Heart right ventricle (tissue), 16 donors: Measurements from ENCODE around the gene DCST2. TPM values are rescaled to one million over a fixed set of nuclear protein-coding genes. Genes with fewer than 3 reads are reported as not detected.

Source experiments
- ATAC-seq, 8 donors: fragments of 200-7000 bp; cut with Tn5 transposase; one replicate each; pipeline ENCODE4 v1.9.1; 2020; ENCODE audit warnings: mild to moderate bottlenecking in 8 of 8, moderate library complexity in 8 of 8, moderate number of reproducible peaks in 1 of 8
- DNase-seq, 2 donors: peaks; one replicate each; pipeline ENCODE4 v3.0.0-alpha.2; 2020
- H3K27ac ChIP-seq, 10 donors: fragments of 200-600 bp; sonication (generic) in 2 of 10; one replicate each; pipeline versions ENCODE4 v1.5.0 to v1.8.0; 2020 to 2022; ENCODE audit warnings: mild to moderate bottlenecking in 3 of 10
- H3K27me3 ChIP-seq, 7 donors: fragments of 200-600 bp; one replicate each; pipeline ENCODE4 v1.8.0; 2021 to 2022; ENCODE audit warnings: mild to moderate bottlenecking in 2 of 7
- H3K36me3 ChIP-seq, 9 donors: fragments of 200-600 bp; sonication (generic) in 1 of 9; one replicate each; pipeline versions ENCODE4 v1.5.0 to v1.8.0; 2020 to 2022; ENCODE audit warnings: mild to moderate bottlenecking in 2 of 9
- H3K4me1 ChIP-seq, 9 donors: fragments of 200-600 bp; sonication (generic) in 1 of 9; one replicate each; pipeline versions ENCODE4 v1.5.0 to v1.8.0; 2020 to 2022; ENCODE audit warnings: mild to moderate bottlenecking in 4 of 9
- H3K4me3 ChIP-seq, 10 donors: fragments of 200-600 bp; sonication (generic) in 2 of 10; one replicate each; pipeline versions ENCODE4 v1.5.0 to v1.8.0; 2020 to 2022; ENCODE audit warnings: mild to moderate bottlenecking in 7 of 10, moderate library complexity in 2 of 10
- H3K9me3 ChIP-seq, 11 donors: fragments of 200-600 bp in 10 of 11; sonication (generic) in 2 of 11; one replicate each; pipeline versions ENCODE4 v1.5.0 to v1.8.0; 2013 to 2022; ENCODE audit warnings: mild to moderate bottlenecking in 2 of 11, control low read depth in 1 of 11, moderate library complexity in 1 of 11
- CTCF ChIP-seq, 9 donors: fragments of 200-600 bp; sonication (generic) in 2 of 9; IDR thresholded peaks; one replicate each; pipeline versions ENCODE4 v1.5.0 to v1.8.0; 2021 to 2022; ENCODE audit warnings: antibody characterized with exemption in 9 of 9, mild to moderate bottlenecking in 5 of 9, moderate library complexity in 1 of 9
- WGBS, 2 donors: extraction: QIAGEN DNeasy Blood & Tissue Kit; methylation state at CpG; one replicate each; pipeline ENCODE4 v1.1.7; 2013; ENCODE audit warnings: inconsistent platforms in 1 of 2; 5-methylcytosine and 5-hydroxymethylcytosine counted together
- intact Hi-C, 10 donors: fragments of 100-400 bp; cut with DNase I; formaldehyde crosslinking; loops; one replicate each; pipeline versions ENCODE4 v1.11.1 to v1.14.2; 2022
- polyA plus RNA-seq, 2 donors: library from polyadenylated mRNA; stranded (reverse); fragments of 200-250 nt; gene quantifications; one replicate each; pipeline ENCODE4 v1.2.3, GENCODE V29; 2013
- total RNA-seq, 10 donors: library from RNA; stranded (reverse); fragmentation: NEBNext Ultra II Directional in 3 of 10; extraction: Animal tissue kit (Norgen Biotek cat#: 25700) in 3 of 10; gene quantifications; one replicate each; pipeline versions ENCODE4 v1.2.1 to v1.2.4, GENCODE V29; 2021 to 2023
- donor health status: Arrhythmogenic right ventricular cardiomyopathy.
- donor health status: ischemic (EF 13 %, LVEDD 7.1; RV severe dilation, severe dysfunction).
- donor health status: healthy with polysubstance abuse.
- donor health status: DM: no; HTN: yes; CAD: no.
- donor health status: DM: no; HTN: no; CAD: no.
- donor health status: ischemic (EF 25% LVEDD 6.9; RV normal size, moderate dysfunction).
- donor health status: ischemic (EF 25% LVEDD 5.7; RV mildly dilated, moderate dysfunction).
- donor health status: healthy.
- donor health status: DM: yes; HTN: yes; CAD: no.
- donor health status: Ischemic cardiomyopathy.
- donor health status: ischemic (EF 35%, LVEDD 5.7; RV mildly dilated, moderate dysfunction).
- donor health status: nonischemic (EF 11% LVEDD 7.7; RV severe dilation, severe dysfunction).
- donor health status: DM: yes; HTN: yes; CAD: no.
- donor health status: PGD.
- donor health status: ischemic (EF 29% LVEDD 5.4; RV normal size, mild dysfunction).
- donor health status: nonischemic (EF 23%, LVEDD 6.1; RV moderate dilation, normal function).

Gene DCST2
- total and polyA plus RNA-seq, 12 donors: 0.15 to 1.8 (median 0.32) TPM; not detected in 1

GRCh38 chr1:155081472-155082300 lies 48.1 kb upstream of the DCST2 start:
- Histone ChIP-seq H3K9me3 (no peaks in the 10 kb centered on the region), H3K27ac (no peak overlapping the region), H3K4me1 (peaks cover 33 to 77% (median 60%) of the 10 kb centered on the region in 9 donors), H3K36me3 (no peaks in the 10 kb centered on the region), H3K4me3 (peak overlapping the region in 7 of 10 donors; percentile 4 to 58 (median 25)), H3K27me3 (peaks cover 39 to 67% (median 53%) of the 10 kb centered on the region in 7 donors)
- 2 to 3% methylated on average over 68 of the region's 68 CpGs for WGBS, 2 donors
- DNase-seq: peak in 1 of 2 donors; percentile 23
- no peak for TF ChIP-seq CTCF (IDR thresholded peaks at IDR 0.05)
- ATAC-seq: no peak
- intact Hi-C loops: loop anchor here in 2 of 10 donors (5.0 to 10.0 kb wide), 2 partner anchors 34 to 527 kb away; partner anchors contain the start of gene UBE2Q1 (in 1 of the 2)

- ATAC-seq (no peak), DNase-seq (peak in 1 of 2 donors; percentile 19)
- H3K4me3 ChIP-seq: peak overlapping the region; percentile 2 to 58 (median 33)
- 1% methylated on average over 55 to 71 of the region's 71 CpGs for WGBS, 2 donors
- no peak overlapping the region for H3K27ac ChIP-seq
- H3K9me3 ChIP-seq: no peaks in the 10 kb centered on the region
- no peaks in the 10 kb centered on the region for H3K36me3 ChIP-seq
- H3K27me3 ChIP-seq: peaks cover 39 to 67% (median 53%) of the 10 kb centered on the region in 7 donors
- TF ChIP-seq CTCF (IDR thresholded peaks at IDR 0.05): no peak
- H3K4me1 ChIP-seq: peaks cover 30 to 65% (median 51%) of the 10 kb centered on the region in 9 donors
- intact Hi-C loops: loop anchor here in 2 of 10 donors (5.0 to 10.0 kb wide), 2 partner anchors 33 to 526 kb away; partner anchors contain the start of gene UBE2Q1 (in 1 of the 2)
Measured at GRCh38 chr1:155080312-155081228, 47.0 kb upstream of the DCST2 start.

- Histone ChIP-seq H3K36me3 (no peaks in the 10 kb centered on the region), H3K27ac (no peak overlapping the region), H3K4me1 (peaks cover 29 to 61% (median 49%) of the 10 kb centered on the region in 9 donors), H3K9me3 (no peaks in the 10 kb centered on the region), H3K4me3 (peak overlapping the region in 8 of 10 donors; percentile 28 to 58 (median 49)), H3K27me3 (peaks cover 39 to 67% (median 53%) of the 10 kb centered on the region in 7 donors)
- TF ChIP-seq CTCF (IDR thresholded peaks at IDR 0.05): no peak
- no peak for ATAC-seq
- DNase-seq: peak in 1 of 2 donors; percentile 18
- intact Hi-C loops: loop anchor here in 2 of 10 donors (5.0 to 10.0 kb wide), 2 partner anchors 32 to 525 kb away; partner anchors contain the start of gene UBE2Q1 (in 1 of the 2)
- WGBS, 2 donors: 1% methylated on average over 57 to 67 of the region's 67 CpGs
Measured at GRCh38 chr1:155079487-155080311, 46.1 kb upstream of the DCST2 start.
